B cell (primary cell): Measurements from ENCODE around the gene CCDC8. TPM values are rescaled to one million over a fixed set of nuclear protein-coding genes. Genes with fewer than 3 reads are reported as not detected.

ENCODE experiments used
- ATAC-seq: fragments of 200-7000 bp; cut with Tn5 transposase; one replicate; pipeline ENCODE4 v1.10.0; 2021; ENCODE audit warnings: low read depth, mild to moderate bottlenecking, moderate number of reproducible peaks, moderate library complexity
- CTCF ChIA-PET: fragments of 350-600 bp; sonication (Branson Sonifier 250); formaldehyde crosslinking; loops from one replicate; lab custom pipeline; 2021; ENCODE audit warnings: antibody characterized with exemption, inconsistent platforms; lab: Charles Lee
- POLR2A ChIA-PET: fragments of 350-600 bp; sonication (Branson Sonifier 250); formaldehyde crosslinking; loops from one replicate; lab custom pipeline; 2021; ENCODE audit warnings: antibody characterized with exemption; lab: Charles Lee
- DNase-seq: peaks from one replicate; pipeline ENCODE4 v3.0.0; 2013
- H2AFZ ChIP-seq: 2 replicates; pipeline ENCODE4 v1.6.1; 2012; ENCODE audit warnings: mild to moderate bottlenecking, low read depth, low read length; ENCODE audit not compliant: insufficient read depth, poor library complexity, severe bottlenecking
- H3K27ac ChIP-seq, 2 donors: 1 replicate in 1 of 2; 2 replicates in 1 of 2; pipeline ENCODE4 v1.5.1; 2012 to 2013; ENCODE audit warnings: low read length in 2 of 2, mild to moderate bottlenecking in 2 of 2, moderate library complexity in 1 of 2
- H3K27me3 ChIP-seq, 4 experiments: fragments of 200-600 bp in 1 of 4; sonication (generic) in 1 of 4; replicated peaks in 1 of 4; 1 replicate in 2 of 4; 2 replicates in 2 of 4; pipeline versions ENCODE4 v1.6.1 to v1.7.0; 2013 to 2016; ENCODE audit warnings: low read length in 3 of 4, mild to moderate bottlenecking in 2 of 4, mixed read lengths in 1 of 4, moderate library complexity in 1 of 4; ENCODE audit not compliant: insufficient read depth in 4 of 4, control insufficient read depth in 3 of 4; ENCODE audit errors: control extremely low read depth in 1 of 4
- H3K36me3 ChIP-seq, 2 experiments: replicated peaks in 1 of 2; 1 replicate in 1 of 2; 2 replicates in 1 of 2; pipeline versions ENCODE4 v1.6.1 to v1.7.1; 2013; ENCODE audit warnings: low read length in 1 of 2; ENCODE audit not compliant: insufficient read depth in 2 of 2, control insufficient read depth in 1 of 2; ENCODE audit errors: control extremely low read depth in 1 of 2, extremely low read depth in 1 of 2
- H3K4me1 ChIP-seq, 2 donors: fragments of 200-600 bp in 1 of 2; sonication (generic) in 1 of 2; 1 replicate in 1 of 2; 2 replicates in 1 of 2; pipeline versions ENCODE4 v1.5.1 to v1.6.1; 2013 to 2017; ENCODE audit warnings: low read length in 2 of 2; ENCODE audit not compliant: control insufficient read depth in 2 of 2, insufficient read depth in 2 of 2
- H3K4me2 ChIP-seq: replicated peaks from 2 replicates; pipeline ENCODE3; 2012; ENCODE audit warnings: mild to moderate bottlenecking, low read depth, low read length; ENCODE audit not compliant: poor library complexity, severe bottlenecking
- H3K4me3 ChIP-seq, 5 experiments: fragments of 200-600 bp in 1 of 5; sonication (generic) in 1 of 5; 1 replicate in 3 of 5; 2 replicates in 2 of 5; pipeline versions ENCODE4 v1.5.1 to v1.7.0; 2011 to 2016; ENCODE audit warnings: low read length in 4 of 5, mild to moderate bottlenecking in 4 of 5, low read depth in 2 of 5, control low read depth in 1 of 5, moderate library complexity in 1 of 5; ENCODE audit not compliant: insufficient read depth in 1 of 5; ENCODE audit errors: control extremely low read depth in 1 of 5, extremely low read depth in 1 of 5
- H3K79me2 ChIP-seq: fragments of 200-600 bp; sonication (generic); one replicate; pipeline ENCODE4 v1.6.0; 2016; ENCODE audit warnings: low read length; ENCODE audit not compliant: control insufficient read depth, insufficient read depth
- H3K9ac ChIP-seq: fragments of 200-600 bp; sonication (generic); 2 replicates; pipeline ENCODE4 v1.6.1; 2017; ENCODE audit warnings: mild to moderate bottlenecking, low read length, moderate library complexity
- H3K9me3 ChIP-seq, 3 donors: one replicate each; pipeline versions ENCODE4 v1.6.1 to v1.7.1; 2013; ENCODE audit warnings: low read length in 2 of 3; ENCODE audit not compliant: control insufficient read depth in 2 of 3, insufficient read depth in 1 of 3; ENCODE audit errors: control extremely low read depth in 1 of 3
- H4K20me1 ChIP-seq: 2 replicates; pipeline ENCODE4 v1.6.0; 2012; ENCODE audit warnings: mild to moderate bottlenecking, low read length; ENCODE audit not compliant: insufficient read depth, control insufficient read depth, poor library complexity, severe bottlenecking
- H3K27ac Mint-ChIP-seq: one replicate; pipeline ENCODE4 v1.8.0; 2021; ENCODE audit warnings: mixed read lengths
- H3K27me3 Mint-ChIP-seq: one replicate; pipeline ENCODE4 v1.8.0; 2021; ENCODE audit warnings: mixed read lengths
- H3K4me1 Mint-ChIP-seq: one replicate; pipeline ENCODE4 v1.8.0; 2021; ENCODE audit warnings: mixed read lengths
- H3K4me3 Mint-ChIP-seq: one replicate; pipeline ENCODE4 v1.8.0; 2021; ENCODE audit warnings: mixed read lengths
- H3K9me3 Mint-ChIP-seq: one replicate; pipeline ENCODE4 v1.8.0; 2022; ENCODE audit warnings: mixed read lengths; ENCODE audit not compliant: insufficient read depth
- CTCF ChIP-seq: fragments of 200-600 bp; IDR thresholded peaks from one replicate; pipeline ENCODE4 v1.8.0; 2022; ENCODE audit warnings: antibody characterized with exemption, mild to moderate bottlenecking
- EZH2 ChIP-seq: IDR thresholded peaks from 2 replicates; pipeline ENCODE4 v1.6.1; 2012; ENCODE audit warnings: borderline replicate concordance, low read depth, mild to moderate bottlenecking, moderate library complexity, low read length; ENCODE audit not compliant: insufficient read depth, poor library complexity, severe bottlenecking
- WGBS: methylation state at CpG from one replicate; pipeline ENCODE4 v1.1.5; 2013; ENCODE audit warnings: missing lambda C conversion rate; ENCODE audit not compliant: insufficient coverage; 5-methylcytosine and 5-hydroxymethylcytosine counted together
- intact Hi-C: fragments of 100-400 bp; cut with micrococcal nuclease; formaldehyde crosslinking; loops from one replicate; pipeline ENCODE4 v1.10.0; 2022
- polyA plus RNA-seq: library from polyadenylated mRNA; depleted of rRNA; stranded (reverse); fragments of >200 nt; gene quantifications from 2 replicates; pipeline ENCODE4 v1.2.3, GENCODE V29; 2012
- total RNA-seq, 2 donors: library from RNA; stranded (reverse); fragments of 120-200 nt in 1 of 2; gene quantifications; 1 replicate in 1 of 2; 2 replicates in 1 of 2; pipeline versions ENCODE4 v1.2.3 to v1.2.4, GENCODE V29; 2013 to 2022

Gene CCDC8
- total and polyA plus RNA-seq, 2 donors (not counting 1 experiment from before 2014, with no cell fraction given) = not detected

GRCh38 chr19:46364359-46364758, 49.0 kb downstream of the CCDC8 start:
- CTCF ChIA-PET = interaction anchor here (0.6 kb wide), 1 partner anchor 15 kb away, joined by 3 read pairs; no protein-coding TSS in a partner anchor
- DNase-seq (no peak), ATAC-seq (no peak)
- no peaks in the 10 kb centered on the region for H3K9me3 ChIP-seq
- TF ChIP-seq CTCF = no peak
- no peak for TF ChIP-seq EZH2
- H3K36me3 ChIP-seq = peaks cover 0 to 22% of the 10 kb centered on the region in 2 experiments
- intact Hi-C loops = no loop called here
- H3K27ac Mint-ChIP-seq = no peak overlapping the region
- H3K4me1 Mint-ChIP-seq = peaks cover 7% of the 10 kb centered on the region
- WGBS = 100% methylated on average over 1 of the region's 2 CpGs
- no peak overlapping the region for H3K9ac ChIP-seq
- POLR2A ChIA-PET = no interaction called here
- no peak overlapping the region for H3K4me3 Mint-ChIP-seq
- H3K4me1 ChIP-seq = peaks cover 0 to 6% of the 10 kb centered on the region in 2 donors
- peaks cover 28% of the 10 kb centered on the region for H4K20me1 ChIP-seq
- no peak overlapping the region for H3K4me3 ChIP-seq
- no peaks in the 10 kb centered on the region for H3K27me3 Mint-ChIP-seq
- H3K27me3 ChIP-seq = no peaks in the 10 kb centered on the region
- peaks cover 67% of the 10 kb centered on the region for H3K79me2 ChIP-seq
- no peak overlapping the region for H2AFZ ChIP-seq
- H3K4me2 ChIP-seq = no peak overlapping the region
- H3K27ac ChIP-seq = no peak overlapping the region
- no peaks in the 10 kb centered on the region for H3K9me3 Mint-ChIP-seq

GRCh38 chr19:46361915-46362314, 51.4 kb downstream of the CCDC8 start:
- H3K27me3 ChIP-seq = no peaks in the 10 kb centered on the region
- Mint-ChIP-seq H3K4me1 (peaks cover 7% of the 10 kb centered on the region), H3K4me3 (no peak overlapping the region)

More at GRCh38 chr19:46361915-46362314, 51.4 kb downstream of the CCDC8 start:
- Mint-ChIP-seq H3K27ac (no peak overlapping the region), H3K27me3 (no peaks in the 10 kb centered on the region), H3K9me3 (no peaks in the 10 kb centered on the region)
- Histone ChIP-seq H3K9ac (peak overlapping the region; percentile 20), H3K36me3 (peaks cover 0 to 22% of the 10 kb centered on the region in 2 experiments), H2AFZ (no peak overlapping the region), H3K79me2 (peaks cover 48% of the 10 kb centered on the region), H3K27ac (no peak overlapping the region), H3K4me2 (peak overlapping the region; percentile 27), H3K4me3 (no peak overlapping the region), H3K4me1 (peaks cover 0 to 6% of the 10 kb centered on the region in 2 donors), H3K9me3 (no peaks in the 10 kb centered on the region), H4K20me1 (peaks cover 19% of the 10 kb centered on the region)
- TF ChIP-seq EZH2 (no peak), CTCF (no peak)
- ATAC-seq (no peak), DNase-seq (no peak)
- POLR2A ChIA-PET = no interaction called here
- WGBS = no CpG with 5 or more reads among the region's 2 CpGs
- CTCF ChIA-PET = no interaction called here
- intact Hi-C loops = no loop called here

Other genes with a start within 250 kb of the CCDC8 start
- not detected in 2 replicates for gene IGFL1, start 183.8 kb downstream of the CCDC8 start, total RNA-seq
- gene IGFL1, start 183.8 kb downstream of the CCDC8 start, polyA plus RNA-seq = 0.15 TPM in 1 of 2 replicates, not detected in the other
- gene HIF3A, start 116.5 kb downstream of the CCDC8 start, total RNA-seq = not detected in 2 replicates
- gene HIF3A, start 116.5 kb downstream of the CCDC8 start, polyA plus RNA-seq = not detected in 2 replicates
- gene PPP5C, start 66.5 kb downstream of the CCDC8 start, total RNA-seq = 51.2 and 58.6 TPM in 2 replicates
- gene PPP5C, start 66.5 kb downstream of the CCDC8 start, polyA plus RNA-seq = 70.5 and 115 TPM in 2 replicates
- not detected in 2 replicates for gene PNMA8C, start 15.4 kb upstream of the CCDC8 start, total RNA-seq
- gene PNMA8C, start 15.4 kb upstream of the CCDC8 start, polyA plus RNA-seq = 0.03 TPM in 1 of 2 replicates, not detected in the other
- gene PNMA8A, start 58.0 kb upstream of the CCDC8 start, total RNA-seq = not detected in 2 replicates
- 0.26 TPM in 1 of 2 replicates, not detected in the other for gene PNMA8A, start 58.0 kb upstream of the CCDC8 start, polyA plus RNA-seq
- gene PNMA8B, start 82.3 kb upstream of the CCDC8 start, total RNA-seq = 0.32 TPM in 1 of 2 replicates, not detected in the other
- gene PNMA8B, start 82.3 kb upstream of the CCDC8 start, polyA plus RNA-seq = 0.10 and 0.12 TPM in 2 replicates
- gene CALM3, start 187.8 kb upstream of the CCDC8 start, total RNA-seq = 99.3 and 105 TPM in 2 replicates
- gene CALM3, start 187.8 kb upstream of the CCDC8 start, polyA plus RNA-seq = 99.0 and 151 TPM in 2 replicates
- gene PTGIR, start 211.5 kb upstream of the CCDC8 start, total RNA-seq = 1.9 and 2.5 TPM in 2 replicates
- 2.1 and 5.3 TPM in 2 replicates for gene PTGIR, start 211.5 kb upstream of the CCDC8 start, polyA plus RNA-seq
- 6.7 and 12.0 TPM in 2 replicates for gene GNG8, start 222.6 kb upstream of the CCDC8 start, total RNA-seq
- not detected in 2 replicates for gene GNG8, start 222.6 kb upstream of the CCDC8 start, polyA plus RNA-seq
- gene DACT3, start 247.6 kb upstream of the CCDC8 start, total RNA-seq = 0.15 and 0.34 TPM in 2 replicates
- gene DACT3, start 247.6 kb upstream of the CCDC8 start, polyA plus RNA-seq = 0.03 and 0.39 TPM in 2 replicates